Measurements from ENCODE around the gene FOXA1.

GRCh38 chr14:37623971-37624370, 28.9 kb upstream of the FOXA1 start:
- no peak for TF ChIP-seq USF2 (IDR thresholded peaks at IDR 0.05; ENCODE audit: low read depth, low read length)
- no peak for TF ChIP-seq CTCF (conservative IDR thresholded peaks at IDR 0.05; ENCODE audit: low read depth, low read length)
- no peak for TF ChIP-seq POLR2A (IDR thresholded peaks at IDR 0.05; ENCODE audit: low read depth, low read length)
- no peak for TF ChIP-seq RFX5 (IDR thresholded peaks at IDR 0.05; ENCODE audit: low read depth, low read length)
- no peak for TF ChIP-seq BHLHE40 (IDR thresholded peaks at IDR 0.05; ENCODE audit: low read depth, low read length)
- TF ChIP-seq MAFK (IDR thresholded peaks at IDR 0.05; ENCODE audit: low read depth, low read length), result no peak
- no peak for TF ChIP-seq MXI1 (IDR thresholded peaks at IDR 0.05; ENCODE audit: borderline replicate concordance, low read depth, low read length)
- no peak for TF ChIP-seq SMC3 (IDR thresholded peaks at IDR 0.05; ENCODE audit: low read depth, low read length)
- TF ChIP-seq FOS (IDR thresholded peaks at IDR 0.05; ENCODE audit: low read depth, low read length), result no peak
- TF ChIP-seq RCOR1 (IDR thresholded peaks at IDR 0.05; ENCODE audit: insufficient replicate concordance, low read length), result no peak
- no peak for TF ChIP-seq ELK1 (IDR thresholded peaks at IDR 0.05; ENCODE audit: borderline replicate concordance, low read depth, low read length)
- no peak for TF ChIP-seq RAD21 (IDR thresholded peaks at IDR 0.05; ENCODE audit: low read length)
- no peak for TF ChIP-seq CEBPB (IDR thresholded peaks at IDR 0.05; ENCODE audit: low read depth, low read length)
- TF ChIP-seq NFE2L2 (IDR thresholded peaks at IDR 0.05; ENCODE audit: low read depth, low read length), result no peak
